Measurements from ENCODE around the gene SELENOP. TPM values are rescaled to one million over a fixed set of nuclear protein-coding genes. Genes with fewer than 3 reads are reported as not detected.

SELENOP gene
- total RNA-seq, 1 experiment from 2014 or later: 11.4 TPM

Other genes starting within 250 kb of the SELENOP start
- not detected for gene CCDC152, start 55.1 kb downstream of the SELENOP start, total RNA-seq (2021; ENCODE audit: unreplicated experiment)
- gene ANXA2R, start 228.4 kb upstream of the SELENOP start, total RNA-seq (2021; ENCODE audit: unreplicated experiment): 0.37 TPM

Measured in HCT116 (cell line).